Endothelial cell of umbilical vein (primary cell): Measurements from ENCODE around the gene MANF. TPM values are rescaled to one million over a fixed set of nuclear protein-coding genes. Genes with fewer than 3 reads are reported as not detected.
A peak's percentile ranks its signal among the peaks of the same experiment; 100 is the strongest.
"Not testable (repeated sequence)": the region's sequence is repeated elsewhere in the genome, so short reads cannot be mapped to it uniquely, and the experiment has no call there.

Experiments used
- BruUV-seq: library from RNA; stranded (reverse); fragments of 400-500 nt; replicated peaks from 2 replicates; lab custom pipeline; 2021; lab: Mats Ljungman, UMichigan
- CTCF ChIA-PET: fragments of 300-600, 350-600 bp; sonication (Branson Sonifier 250); formaldehyde crosslinking; loops from one replicate; lab custom pipeline; 2021; ENCODE audit warnings: antibody characterized with exemption, inconsistent platforms; lab: Charles Lee
- POLR2A ChIA-PET: fragments of 300-600, 350-600 bp; sonication (Branson Sonifier 250); formaldehyde crosslinking; loops from one replicate; lab custom pipeline; 2021; ENCODE audit warnings: antibody characterized with exemption, inconsistent platforms; lab: Charles Lee
- DNase-seq: peaks from one replicate; pipeline ENCODE4 v3.0.0-alpha.2; 2011; ENCODE audit warnings: low read depth, low spot score
- FAIRE-seq: peaks from 2 replicates; lab custom pipeline; 2011; peaks lifted over from hg19 to GRCh38; lab: Jason Lieb, UNC
- H2AFZ ChIP-seq: 2 replicates; pipeline ENCODE4 v1.6.0; 2012; ENCODE audit warnings: low read depth, low read length, control low read depth, inconsistent platforms
- H3K27ac ChIP-seq: 2 replicates; pipeline ENCODE4 v1.5.1; 2011; ENCODE audit warnings: low read depth, mild to moderate bottlenecking, control low read depth, low read length, moderate library complexity; ENCODE audit not compliant: insufficient read depth
- H3K27me3 ChIP-seq, 2 experiments: 2 replicates each; pipeline versions ENCODE4 v1.6.0 to v1.6.1; 2011; ENCODE audit warnings: low read length in 2 of 2, mixed read lengths in 1 of 2; ENCODE audit not compliant: control insufficient read depth in 2 of 2, insufficient read depth in 2 of 2
- H3K36me3 ChIP-seq, 2 experiments: 2 replicates in 1 of 2; 3 replicates in 1 of 2; pipeline ENCODE4 v1.5.1; 2011; ENCODE audit warnings: low read length in 2 of 2, mild to moderate bottlenecking in 1 of 2, moderate library complexity in 1 of 2; ENCODE audit not compliant: control insufficient read depth in 2 of 2, insufficient read depth in 2 of 2; ENCODE audit errors: extremely low read depth in 1 of 2
- H3K4me1 ChIP-seq: 3 replicates; pipeline ENCODE4 v1.5.1; 2011; ENCODE audit warnings: mild to moderate bottlenecking, low read length; ENCODE audit not compliant: control insufficient read depth, insufficient read depth; ENCODE audit errors: extremely low read depth
- H3K4me2 ChIP-seq: 2 replicates; pipeline ENCODE4 v1.6.1; 2011; ENCODE audit warnings: low read length, control low read depth, mixed read lengths; ENCODE audit not compliant: insufficient read depth
- H3K4me3 ChIP-seq, 3 experiments: fragments of 200-600 bp in 1 of 3; sonication (generic), shearing (Covaris generic) in 1 of 3; replicated peaks in 1 of 3; 2 replicates each; pipeline ENCODE4 v1.5.1; 2011 to 2016; ENCODE audit warnings: control low read depth in 3 of 3, low read length in 3 of 3, mild to moderate bottlenecking in 2 of 3, inconsistent platforms in 1 of 3, low read depth in 1 of 3, moderate library complexity in 1 of 3; ENCODE audit not compliant: insufficient read depth in 1 of 3
- H3K79me2 ChIP-seq: 2 replicates; pipeline ENCODE4 v1.6.0; 2012; ENCODE audit warnings: low read length, inconsistent platforms; ENCODE audit not compliant: control insufficient read depth, insufficient read depth
- H3K9ac ChIP-seq: replicated peaks from 2 replicates; pipeline ENCODE3; 2011; ENCODE audit warnings: low read length, control low read depth; ENCODE audit not compliant: insufficient read depth; ENCODE audit errors: extremely low read depth
- H3K9me1 ChIP-seq: replicated peaks from 3 replicates; pipeline ENCODE4 v1.6.0; 2011; ENCODE audit warnings: mild to moderate bottlenecking, low read length; ENCODE audit not compliant: control insufficient read depth, insufficient read depth; ENCODE audit errors: extremely low read depth
- H3K9me3 ChIP-seq: replicated peaks from 2 replicates; pipeline ENCODE4 v1.5.1; 2012; ENCODE audit warnings: low read length, inconsistent platforms; ENCODE audit not compliant: control insufficient read depth, insufficient read depth
- H4K20me1 ChIP-seq: replicated peaks from 2 replicates; pipeline ENCODE3; 2011; ENCODE audit warnings: mild to moderate bottlenecking, low read length; ENCODE audit not compliant: control insufficient read depth, insufficient read depth; ENCODE audit errors: extremely low read depth
- CTCF ChIP-seq, 2 donors: IDR thresholded peaks; 1 replicate in 1 of 2; 2 replicates in 1 of 2; pipeline ENCODE4 v1.5.1; 2011; ENCODE audit warnings: low read length in 2 of 2, mild to moderate bottlenecking in 2 of 2, moderate library complexity in 2 of 2, control low read depth in 1 of 2, inconsistent platforms in 1 of 2, low read depth in 1 of 2; ENCODE audit not compliant: insufficient read depth in 1 of 2; ENCODE audit errors: extremely low read depth in 1 of 2
- EZH2 ChIP-seq: IDR thresholded peaks from 2 replicates; pipeline ENCODE4 v1.6.1; 2012; ENCODE audit warnings: borderline replicate concordance, low read depth, mild to moderate bottlenecking, moderate library complexity, low read length, inconsistent platforms; ENCODE audit not compliant: severe bottlenecking
- FOS ChIP-seq: IDR thresholded peaks from 2 replicates; pipeline ENCODE4 v1.6.1; 2011; ENCODE audit warnings: mild to moderate bottlenecking, low read length, moderate library complexity, borderline replicate concordance; ENCODE audit not compliant: insufficient read depth
- GATA2 ChIP-seq: IDR thresholded peaks from 2 replicates; pipeline ENCODE4 v1.7.0; 2011; ENCODE audit warnings: low read depth, mild to moderate bottlenecking, moderate library complexity, mixed read lengths, low read length; ENCODE audit not compliant: insufficient read length, insufficient read depth
- JUN ChIP-seq: IDR thresholded peaks from 2 replicates; pipeline ENCODE4 v1.6.1; 2011; ENCODE audit warnings: borderline replicate concordance, low read depth; ENCODE audit not compliant: insufficient read length, insufficient read depth
- MAX ChIP-seq: IDR thresholded peaks from 2 replicates; pipeline ENCODE4 v1.6.1; 2011; ENCODE audit not compliant: insufficient read depth, insufficient read length
- POLR2A ChIP-seq: IDR thresholded peaks from 2 replicates; pipeline ENCODE4 v1.6.1; 2012; ENCODE audit warnings: low read depth, mild to moderate bottlenecking, control low read depth, low read length
- POLR2AphosphoS5 ChIP-seq: IDR thresholded peaks from 2 replicates; pipeline ENCODE4 v1.6.1; 2012; ENCODE audit warnings: low read depth, mild to moderate bottlenecking, control low read depth, low read length, moderate library complexity; ENCODE audit not compliant: insufficient read depth
- dilution Hi-C: fragments of 300-500 bp; cut with MboI; formaldehyde crosslinking; loops from one replicate; pipeline ENCODE4 v1.15.0; 2019; ENCODE audit warnings: low sequenced_read_pairs; ENCODE audit not compliant: extremely low pct_ligation_motif_present
- intact Hi-C: fragments of 100-400 bp; cut with micrococcal nuclease; formaldehyde crosslinking; loops from one replicate; pipeline ENCODE4 v1.10.0; 2022
- polyA plus RNA-seq, 4 experiments: library from polyadenylated mRNA; depleted of rRNA in 3 of 4; stranded (reverse) in 3 of 4; unstranded in 1 of 4; fragments of >200 nt; gene quantifications; 2 replicates each; pipeline versions ENCODE4 v1.2.1 to v1.2.3, GENCODE V29; 2011 to 2012; ENCODE audit warnings: missing spikeins in 1 of 4
- total RNA-seq: library from RNA; stranded (reverse); gene quantifications from 2 replicates; pipeline ENCODE4 v1.2.3, GENCODE V29; 2021

The MANF gene
- total and polyA plus RNA-seq, 2 donors (not counting 3 experiments of a cell fraction or from before 2014, with no cell fraction given), result 100 to 248 TPM

- Histone ChIP-seq H4K20me1 (no peaks in the 10 kb centered on the region), H3K27ac (no peak overlapping the region), H3K36me3 (peaks cover 11 to 20% of the 10 kb centered on the region in 2 experiments), H3K27me3 (no peaks in the 10 kb centered on the region), H3K4me1 (peaks cover 36% of the 10 kb centered on the region), H2AFZ (no peak overlapping the region), H3K9me3 (no peaks in the 10 kb centered on the region), H3K4me3 (peak overlapping the region in 2 of 3 experiments; percentile 64 to 93), H3K9me1 (no peaks in the 10 kb centered on the region), H3K79me2 (peaks cover 49% of the 10 kb centered on the region), H3K9ac (peak overlapping the region; percentile 99), H3K4me2 (peak overlapping the region; percentile 96)
- no TSS peak for BruUV-seq
- FAIRE-seq (no peak), DNase-seq (no peak)
- intact Hi-C loops (loop anchor here (10.0 kb wide), 1 partner anchor 558 kb away; the partner anchor contains the start of genes PARP3 and RRP9), dilution Hi-C loops (no loop called here)
- POLR2A ChIA-PET, result interaction anchor here (0.9 kb wide), 1 partner anchor 1022 kb away, joined by 5 read pairs; no protein-coding TSS in a partner anchor
- TF ChIP-seq MAX, result no peak
- no peak for TF ChIP-seq CTCF (IDR thresholded peaks at IDR 0.05; ENCODE audit: extremely low read depth in 1 of 2, insufficient read depth in 1 of 2, low read depth in 1 of 2, low read length in 2 of 2)
- TF ChIP-seq POLR2A, result no peak
- TF ChIP-seq EZH2, result no peak
- TF ChIP-seq FOS, result no peak
- no peak for TF ChIP-seq POLR2AphosphoS5
- TF ChIP-seq GATA2, result no peak
- no peak for TF ChIP-seq JUN
- CTCF ChIA-PET, result no interaction called here
Observed at GRCh38 chr3:51386852-51387229, 1.8 kb downstream of the MANF start.

GRCh38 chr3:51387281-51387680, 2.2 kb downstream of the MANF start:
- dilution Hi-C loops, H3K27me3 ChIP-seq, DNase-seq, H3K9ac ChIP-seq, FAIRE-seq, POLR2A ChIA-PET, H3K9me1 ChIP-seq, H2AFZ ChIP-seq, H3K27ac ChIP-seq, H4K20me1 ChIP-seq, H3K9me3 ChIP-seq, BruUV-seq: not testable (repeated sequence)
- peaks cover 38% of the 10 kb centered on the region for H3K4me1 ChIP-seq
- CTCF ChIA-PET, result interaction anchor here (0.9 to 3.2 kb wide), 4 partner anchors 115 to 771 kb away, joined by 3 to 20 read pairs (median 4); partner anchors contain the start of gene MAPKAPK3
- intact Hi-C loops, result loop anchor here (10.0 kb wide), 1 partner anchor 558 kb away; the partner anchor contains the start of genes PARP3 and RRP9
- peak overlapping the region; percentile 66 for H3K4me2 ChIP-seq
- H3K4me3 ChIP-seq, result peak overlapping the region in 2 of 3 experiments; percentile 10 to 34
- H3K36me3 ChIP-seq, result peaks cover 11 to 20% of the 10 kb centered on the region in 2 experiments
- H3K79me2 ChIP-seq, result peaks cover 54% of the 10 kb centered on the region
